Chondrocyte (in vitro differentiated cells): ENCODE data around the gene BRF1. TPM values are rescaled to one million over a fixed set of nuclear protein-coding genes. Genes with fewer than 3 reads are reported as not detected.
"Not testable (repeated sequence)": the region's sequence is repeated elsewhere in the genome, so short reads cannot be mapped to it uniquely, and the experiment has no call there.

Experiments
- DNase-seq: peaks from one replicate; pipeline ENCODE4 v3.0.0; 2021; ENCODE audit warnings: mixed read lengths, low spot score
- H3K27ac Mint-ChIP-seq: one replicate; pipeline ENCODE4 v1.8.0; 2021; ENCODE audit warnings: mild to moderate bottlenecking, moderate library complexity, mixed read lengths; ENCODE audit not compliant: unreplicated experiment
- H3K27me3 Mint-ChIP-seq: 2 replicates; pipeline ENCODE4 v1.8.0; 2021; ENCODE audit warnings: low read depth, mixed read lengths
- H3K36me3 Mint-ChIP-seq: 2 replicates; pipeline ENCODE4 v1.8.0; 2021; ENCODE audit warnings: low read depth, mixed read lengths
- H3K4me1 Mint-ChIP-seq: 2 replicates; pipeline ENCODE4 v1.8.0; 2021; ENCODE audit warnings: low read depth, mild to moderate bottlenecking, mixed read lengths
- H3K4me3 Mint-ChIP-seq: one replicate; pipeline ENCODE4 v1.8.0; 2021; ENCODE audit warnings: mild to moderate bottlenecking, moderate library complexity, mixed read lengths; ENCODE audit not compliant: unreplicated experiment
- H3K9me3 Mint-ChIP-seq: 2 replicates; pipeline ENCODE4 v1.8.0; 2021; ENCODE audit warnings: low read depth, mixed read lengths
- CTCF ChIP-seq: fragments of 200-600 bp; sonication (generic); IDR thresholded peaks from 2 replicates; pipeline ENCODE4 v1.5.0; 2021; ENCODE audit warnings: antibody characterized with exemption, mild to moderate bottlenecking, moderate library complexity
- total RNA-seq: library from RNA; stranded (reverse); gene quantifications from 3 replicates; pipeline ENCODE4 v1.2.1, GENCODE V29; 2021

BRF1 gene
- total RNA-seq, 1 donor from 2014 or later = 26.1 TPM

GRCh38 chr14:105299654-105300541, 903 bp downstream of the BRF1 start:
- H3K4me3 Mint-ChIP-seq = peak overlapping the region; percentile 75
- no peaks in the 10 kb centered on the region for H3K27me3 Mint-ChIP-seq
- no peak for DNase-seq
- TF ChIP-seq CTCF = peak; percentile 3
- peak overlapping the region; percentile 75 for H3K27ac Mint-ChIP-seq
- peaks cover 18% of the 10 kb centered on the region for H3K4me1 Mint-ChIP-seq
- H3K36me3 Mint-ChIP-seq = no peaks in the 10 kb centered on the region
- no peaks in the 10 kb centered on the region for H3K9me3 Mint-ChIP-seq

- Mint-ChIP-seq H3K27ac (peak overlapping the region; percentile 17), H3K4me1 (peaks cover 26% of the 10 kb centered on the region)
- H3K36me3 Mint-ChIP-seq, H3K27me3 Mint-ChIP-seq, DNase-seq, H3K9me3 Mint-ChIP-seq, H3K4me3 Mint-ChIP-seq: not testable (repeated sequence)
Measured at GRCh38 chr14:105297311-105297710, 3.5 kb downstream of the BRF1 start.

DNA sequence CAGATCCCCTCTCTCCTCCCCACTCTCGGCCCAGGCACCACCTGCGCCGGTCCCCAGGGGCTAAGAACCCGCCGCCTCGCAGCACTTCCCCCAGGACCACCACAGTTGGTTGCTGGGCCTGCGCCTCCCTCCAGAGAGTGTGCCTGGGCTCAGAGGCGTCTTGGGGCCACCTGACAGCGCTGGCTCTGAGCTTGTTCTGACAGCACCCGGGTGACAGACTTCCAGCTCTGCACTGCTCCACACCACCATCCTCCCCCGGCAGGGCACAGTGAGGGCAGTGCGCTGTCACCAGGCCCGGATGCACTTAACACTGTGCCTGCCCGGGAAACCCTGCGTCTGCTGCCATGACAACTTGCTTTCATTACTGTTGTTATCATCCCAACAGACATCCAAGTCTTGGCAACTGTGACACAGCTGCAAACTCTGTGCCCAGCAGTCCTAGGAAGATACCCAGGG, 6.6 kb downstream of the BRF1 start:
- Mint-ChIP-seq H3K4me3 (no peak overlapping the region), H3K36me3 (no peaks in the 10 kb centered on the region), H3K27me3 (no peaks in the 10 kb centered on the region), H3K9me3 (no peaks in the 10 kb centered on the region), H3K4me1 (peaks cover 16% of the 10 kb centered on the region), H3K27ac (peak overlapping the region; percentile 30)
- no peak for DNase-seq
- no peak for TF ChIP-seq CTCF

DNA sequence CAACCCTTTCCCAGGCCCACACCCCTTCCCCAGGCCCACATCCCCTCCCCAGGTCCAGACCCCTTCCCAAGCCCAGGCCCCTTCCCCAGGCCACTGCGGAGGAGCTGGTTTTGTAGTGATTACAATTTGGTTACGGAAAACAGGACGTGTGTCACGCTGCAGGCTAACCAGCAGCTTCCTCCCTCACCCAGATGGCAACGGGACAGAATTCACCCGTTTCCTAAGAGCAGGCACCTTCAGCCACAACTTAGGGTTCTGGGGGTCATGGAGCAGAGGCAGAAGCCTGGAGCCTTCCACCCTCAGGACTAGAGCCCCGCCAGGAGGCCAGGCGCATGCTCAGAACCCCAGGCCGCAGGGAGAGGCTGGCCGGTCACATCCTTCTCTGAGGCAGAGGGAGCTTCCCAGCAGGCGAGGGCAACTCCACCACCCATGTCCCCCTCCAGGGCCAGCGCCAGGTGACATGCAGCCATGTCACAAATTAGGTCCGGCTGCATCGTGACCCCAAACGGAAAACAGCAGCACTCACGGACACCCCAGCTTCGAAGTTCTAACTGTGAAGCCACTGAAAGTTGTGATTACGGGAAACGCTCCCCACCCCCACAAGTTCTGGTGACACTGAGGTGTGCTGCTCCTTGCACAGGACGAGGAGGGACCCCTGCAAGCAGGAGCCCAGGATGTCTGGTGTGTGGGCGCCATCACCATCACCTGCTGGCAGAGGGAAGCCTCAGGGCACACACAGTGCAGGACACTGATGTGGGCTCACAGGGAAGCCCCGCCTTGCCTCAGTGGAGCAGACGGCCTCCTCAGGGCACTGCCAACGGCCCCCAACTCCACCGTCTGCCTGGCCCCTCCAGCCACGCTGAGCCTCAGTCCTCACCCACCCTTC, 7.7 kb downstream of the BRF1 start:
- Mint-ChIP-seq H3K36me3 (no peaks in the 10 kb centered on the region), H3K4me1 (peaks cover 10% of the 10 kb centered on the region), H3K27ac (no peak overlapping the region), H3K27me3 (no peaks in the 10 kb centered on the region), H3K9me3 (no peaks in the 10 kb centered on the region), H3K4me3 (no peak overlapping the region)
- no peak for TF ChIP-seq CTCF
- no peak for DNase-seq

DNA sequence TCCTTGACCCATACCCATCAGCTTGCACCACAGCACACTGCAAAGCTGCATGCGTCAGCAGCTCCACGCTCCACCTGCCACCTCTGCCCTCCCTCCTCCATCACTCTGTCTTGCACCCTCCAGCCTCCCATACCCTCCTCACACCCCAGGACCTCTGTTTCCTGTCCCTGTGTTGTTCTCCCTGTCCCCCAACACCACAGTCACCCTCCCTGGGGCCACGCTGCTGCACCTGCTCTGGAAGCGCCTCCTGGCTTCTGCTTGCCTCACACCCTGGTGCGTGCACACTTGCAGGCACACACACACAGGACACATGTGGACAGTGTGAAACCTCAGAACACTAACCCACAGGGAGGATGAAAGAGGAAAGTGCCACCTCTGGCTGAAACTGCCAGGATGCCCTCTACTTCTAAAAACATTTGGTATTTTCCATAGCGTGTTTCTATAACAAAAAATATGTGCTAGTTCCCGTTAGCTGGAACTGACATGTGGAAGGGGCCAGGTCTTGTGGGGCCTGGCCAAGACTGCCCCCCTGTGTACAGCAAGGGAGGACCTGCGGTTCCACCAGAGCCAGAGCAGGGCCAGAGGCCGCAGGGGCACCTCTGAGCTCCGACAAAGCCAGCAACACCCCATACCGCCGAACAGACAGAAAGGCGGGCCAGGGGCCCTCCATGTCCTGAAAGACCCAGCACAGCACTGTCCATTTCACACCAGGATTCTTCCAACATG, 10.0 kb downstream of the BRF1 start:
- no peak overlapping the region for H3K4me3 Mint-ChIP-seq
- H3K9me3 Mint-ChIP-seq = no peaks in the 10 kb centered on the region
- H3K36me3 Mint-ChIP-seq = no peaks in the 10 kb centered on the region
- H3K4me1 Mint-ChIP-seq = peaks cover 9% of the 10 kb centered on the region
- H3K27ac Mint-ChIP-seq = no peak overlapping the region
- H3K27me3 Mint-ChIP-seq = no peaks in the 10 kb centered on the region
- TF ChIP-seq CTCF = peak; percentile 26
- no peak for DNase-seq

- not testable (repeated sequence) for DNase-seq, H3K27me3 Mint-ChIP-seq, H3K27ac Mint-ChIP-seq, H3K4me1 Mint-ChIP-seq, H3K9me3 Mint-ChIP-seq, H3K36me3 Mint-ChIP-seq, H3K4me3 Mint-ChIP-seq
Measured at GRCh38 chr14:105288936-105289335, 11.9 kb downstream of the BRF1 start.
